GM21447 (cell line): ENCODE measurements around the gene GHRHR.
A peak's percentile ranks its signal among the peaks of the same experiment; 100 is the strongest.

Experiments used
- ATAC-seq: cut with Tn5 transposase; IDR thresholded peaks from one replicate; pipeline ENCODE4 v1.9.1; 2021; ENCODE audit not compliant: unreplicated experiment

Gene GHRHR

DNA sequence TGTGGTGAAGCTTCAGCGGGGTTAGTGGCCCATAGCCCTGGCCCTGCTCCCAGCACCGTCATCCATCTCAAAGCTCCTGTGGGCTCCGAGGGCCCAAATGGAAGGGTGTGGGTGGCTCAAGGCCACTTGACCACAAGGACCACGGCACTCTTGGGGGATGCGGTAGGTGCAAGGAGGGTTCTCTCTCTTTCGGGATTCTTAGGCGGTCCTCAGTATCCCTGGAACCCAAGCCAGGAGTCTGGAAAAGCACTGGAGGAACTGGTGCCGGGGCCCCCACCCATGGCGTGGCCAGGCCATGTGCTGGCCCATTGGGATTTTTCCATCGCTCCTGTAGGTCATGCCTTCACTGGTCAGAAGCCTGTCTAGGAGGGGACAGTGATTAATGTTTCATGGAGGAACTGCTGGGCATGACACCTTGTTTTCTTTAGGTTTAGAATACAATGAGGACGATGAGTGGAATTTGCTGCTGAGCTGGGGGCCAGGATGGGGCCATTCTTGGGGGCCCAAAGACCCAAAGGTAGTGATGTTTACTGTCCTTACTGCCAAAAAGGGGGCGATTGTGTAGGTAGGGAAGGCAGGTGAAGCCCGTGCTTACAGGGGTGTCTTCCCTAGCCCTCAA lies 35.4 kb upstream of the GHRHR start:
- ATAC-seq, result no peak

DNA sequence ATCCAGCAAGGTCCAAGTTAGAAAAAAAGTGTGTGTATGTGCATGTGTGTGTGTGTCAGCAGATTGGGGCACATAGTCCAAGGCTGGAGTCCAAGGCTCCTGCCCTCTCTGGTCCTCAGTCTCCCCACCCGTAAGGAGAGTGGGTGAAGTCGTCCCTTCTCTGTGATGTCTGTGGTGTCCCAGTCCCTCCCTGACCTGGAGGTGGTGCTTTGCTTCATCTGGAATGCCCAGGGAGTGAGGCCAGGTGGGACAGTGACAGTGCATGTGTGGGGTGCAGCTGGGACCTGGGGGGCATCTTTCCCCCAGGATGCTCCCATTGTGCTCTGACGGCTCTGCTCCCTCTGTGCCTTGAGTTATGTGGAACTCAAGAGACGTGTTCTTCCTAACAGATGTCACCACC lies 34.1 kb upstream of the GHRHR start:
- ATAC-seq, result no peak

DNA sequence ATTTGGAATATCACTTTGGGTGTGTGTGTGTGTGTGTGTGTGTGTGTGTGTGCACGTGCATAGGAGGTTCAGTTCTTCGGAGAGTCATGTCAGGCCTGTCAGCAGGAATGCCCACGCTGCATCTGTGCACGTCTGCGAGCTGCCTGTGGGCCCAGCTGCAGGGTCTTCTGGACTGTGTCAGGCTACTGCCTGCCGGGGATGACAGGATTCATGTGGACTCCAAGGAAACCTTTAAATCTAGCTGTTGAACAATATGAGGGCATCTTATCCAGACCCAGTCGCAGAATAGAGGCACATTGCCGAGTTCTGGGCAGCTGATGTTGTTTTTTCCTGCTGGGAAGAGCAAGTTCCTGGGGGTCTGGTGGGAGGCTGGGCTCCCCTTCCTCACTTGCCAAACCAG lies 33.1 kb upstream of the GHRHR start:
- ATAC-seq, result no peak

DNA sequence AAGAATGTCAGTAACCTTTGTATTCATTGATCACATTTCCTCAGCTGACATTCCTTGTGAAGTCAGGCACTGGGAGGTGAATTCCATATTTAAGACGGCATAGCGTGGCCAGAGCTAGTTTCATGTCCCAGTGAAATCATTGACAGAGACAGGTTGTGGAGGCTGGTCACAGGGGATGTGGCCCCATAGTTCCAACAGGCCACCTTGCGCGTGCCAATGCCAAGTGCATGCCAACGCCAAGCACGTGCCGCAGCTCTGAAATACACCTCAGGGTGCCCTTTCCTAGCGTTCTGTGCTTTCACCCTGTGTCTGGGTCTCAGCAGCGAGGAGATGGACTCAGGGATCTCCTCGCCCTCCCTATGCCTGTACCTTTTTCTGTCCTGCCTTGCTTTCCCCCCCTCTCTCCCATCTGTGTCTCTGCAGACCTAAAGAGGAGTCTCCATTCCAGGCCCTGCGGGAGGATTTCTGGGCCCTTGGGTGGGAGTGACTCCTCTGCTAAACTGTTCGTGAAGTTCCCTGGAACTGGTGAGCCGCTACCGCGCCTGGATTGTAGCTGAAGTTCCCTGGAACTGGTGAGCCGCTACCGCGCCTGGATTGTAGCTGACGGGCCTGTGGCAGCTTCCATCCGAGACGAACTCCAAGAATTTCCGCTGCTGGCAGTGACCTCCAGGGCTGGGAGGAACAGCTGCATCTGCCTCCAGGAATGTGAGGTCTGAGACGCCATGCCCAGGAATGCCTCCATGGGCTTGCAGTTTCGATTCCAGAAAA lies 32.4 kb upstream of the GHRHR start:
- ATAC-seq, result no peak

DNA sequence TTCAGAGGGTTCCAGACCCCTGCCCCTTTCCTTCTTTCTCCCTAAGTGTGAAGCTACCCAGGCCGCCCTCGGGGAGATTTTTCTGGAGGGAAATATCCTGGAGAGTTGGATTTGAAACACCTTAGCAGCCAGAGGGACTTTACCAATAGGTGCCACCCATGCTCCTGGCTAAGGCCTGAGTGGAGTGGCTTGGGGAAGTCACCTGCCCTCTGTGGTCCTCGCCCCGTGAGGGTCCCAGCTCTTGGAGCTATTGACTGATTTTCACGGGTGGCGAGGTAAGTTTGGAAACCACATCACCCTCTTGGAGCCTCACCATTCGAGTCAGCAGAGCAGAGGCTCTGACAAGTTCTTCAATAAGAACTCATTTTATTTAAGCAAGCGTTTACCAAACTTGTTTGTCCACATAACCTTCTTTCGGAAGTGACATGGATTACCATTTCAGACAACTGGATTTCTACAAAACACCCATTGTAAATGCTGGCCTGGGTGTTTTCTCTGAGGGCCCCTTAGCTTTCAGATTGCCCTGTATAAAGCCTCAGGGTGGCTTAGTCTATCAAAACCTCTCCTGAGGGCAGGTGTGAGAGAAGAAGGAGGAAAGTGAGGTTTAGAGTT lies 31.7 kb upstream of the GHRHR start:
- no peak for ATAC-seq

DNA sequence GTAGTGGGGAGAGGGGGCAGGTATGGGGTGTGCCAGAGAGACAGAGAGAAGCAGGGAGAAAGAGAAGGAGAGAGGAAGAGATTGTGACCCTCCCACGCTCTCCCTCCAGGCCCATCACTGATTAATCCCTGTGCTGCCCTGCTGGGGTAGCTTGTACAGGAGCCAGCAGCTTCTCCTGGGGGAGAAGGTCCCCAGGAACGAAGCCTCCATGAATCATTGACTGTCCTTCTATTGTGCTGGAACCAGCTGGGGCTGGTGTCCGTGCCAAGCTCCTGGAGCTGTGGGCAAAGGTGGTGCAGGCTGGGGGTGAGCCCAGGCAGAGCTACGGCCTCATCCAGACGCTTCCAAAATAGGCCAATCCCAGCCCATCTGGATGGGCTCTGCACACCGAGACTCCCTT lies 31.2 kb upstream of the GHRHR start:
- no peak for ATAC-seq

DNA sequence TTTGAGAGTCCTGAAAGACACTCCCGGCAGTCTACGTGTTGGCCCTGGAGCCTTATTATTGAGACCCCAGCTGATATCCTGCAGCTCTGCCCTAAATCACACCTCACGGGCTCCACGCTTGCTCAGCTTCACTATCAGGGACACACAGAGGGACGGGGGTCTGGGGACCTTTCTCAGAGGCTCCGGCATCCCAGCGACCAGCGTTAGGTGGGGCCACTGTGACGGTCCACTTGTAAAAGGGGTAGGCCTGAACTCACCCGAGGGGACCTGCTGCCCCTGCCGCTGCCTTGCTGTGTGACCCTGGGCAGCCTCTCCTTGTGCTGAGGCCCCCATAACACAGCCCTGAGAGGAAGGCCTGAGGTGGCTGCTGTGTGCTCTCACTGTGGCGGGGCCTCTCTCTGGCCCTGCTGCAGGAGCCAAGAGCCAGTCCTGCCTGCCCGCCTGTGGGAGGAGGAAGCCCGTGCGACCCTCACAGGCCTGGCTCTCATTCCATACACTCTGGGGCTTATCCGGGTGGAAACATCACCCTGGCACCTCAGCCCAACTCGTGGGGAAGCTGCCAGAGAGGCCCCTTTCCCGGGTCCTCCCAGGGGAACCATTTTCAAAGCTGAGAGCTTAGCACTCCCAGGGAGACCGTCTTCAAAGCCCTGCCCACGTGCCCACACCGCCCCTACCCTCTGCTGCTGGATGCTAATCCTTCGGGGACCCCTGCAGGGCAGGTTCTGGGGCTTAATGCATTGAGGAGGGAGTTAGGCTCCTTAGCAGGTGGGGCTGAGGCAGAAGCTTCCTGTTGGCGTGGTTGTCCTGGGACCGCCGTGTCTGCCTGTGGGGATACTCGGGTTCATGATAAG lies 30.4 kb upstream of the GHRHR start:
- no peak for ATAC-seq

DNA sequence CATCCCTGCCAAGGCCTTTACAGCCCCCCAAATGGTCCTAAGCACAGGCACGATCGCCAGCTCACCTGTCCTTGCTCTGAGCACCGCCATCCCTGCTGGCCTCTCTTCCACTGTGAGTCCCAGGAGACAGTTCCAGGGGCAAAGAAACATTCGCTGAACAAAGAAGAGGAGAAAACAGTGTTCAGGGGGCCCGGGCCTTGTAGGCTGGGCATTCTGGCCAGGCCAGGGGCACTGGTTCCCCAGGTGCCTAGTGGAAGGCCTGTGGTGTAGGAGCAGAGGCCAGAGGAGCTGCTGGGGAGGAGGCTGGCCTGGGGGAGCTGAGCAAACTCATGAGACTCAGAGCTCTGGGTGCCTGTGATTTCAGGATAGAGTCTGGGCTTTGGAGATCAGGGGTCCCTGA lies 29.5 kb upstream of the GHRHR start:
- ATAC-seq, result no peak

DNA sequence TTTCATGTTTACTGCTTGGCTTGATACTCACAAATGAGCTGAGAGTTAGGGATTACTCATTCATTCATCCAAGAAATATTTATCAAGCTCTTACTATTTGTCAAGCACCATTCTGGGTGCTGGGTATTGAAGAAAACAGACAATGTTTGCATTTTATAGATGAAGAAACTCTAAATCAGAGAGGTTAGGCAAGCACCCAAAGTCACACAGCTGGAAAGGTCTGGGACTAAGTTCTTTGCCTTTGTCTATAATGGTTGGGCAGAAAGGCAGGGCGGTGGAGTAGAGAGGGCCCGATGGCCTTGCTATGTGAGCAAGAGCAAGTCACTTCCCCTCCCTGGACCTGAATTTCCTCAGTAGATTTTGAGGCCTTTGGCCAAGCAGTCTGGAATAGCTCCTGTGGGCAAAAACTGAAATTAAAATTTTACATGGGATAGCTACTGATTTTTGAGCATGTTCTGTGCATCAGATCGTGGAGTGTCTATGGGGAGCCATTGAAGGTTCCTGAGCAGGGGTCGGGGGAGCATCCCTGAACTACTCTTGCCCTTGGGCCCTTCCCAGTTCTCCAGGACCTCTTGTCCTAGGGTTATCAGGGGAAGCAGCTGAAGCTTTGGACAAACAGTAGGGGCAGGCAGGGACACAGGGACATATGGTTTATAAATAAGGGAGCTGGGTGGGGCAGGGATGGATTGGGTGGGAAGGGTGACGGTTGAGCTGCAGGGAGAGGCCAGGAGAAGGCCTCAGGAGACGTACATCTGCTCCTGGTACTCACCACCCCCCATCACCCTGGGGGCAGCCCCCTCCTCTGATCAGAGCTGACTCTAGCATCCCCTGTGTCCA lies 28.8 kb upstream of the GHRHR start:
- no peak for ATAC-seq

DNA sequence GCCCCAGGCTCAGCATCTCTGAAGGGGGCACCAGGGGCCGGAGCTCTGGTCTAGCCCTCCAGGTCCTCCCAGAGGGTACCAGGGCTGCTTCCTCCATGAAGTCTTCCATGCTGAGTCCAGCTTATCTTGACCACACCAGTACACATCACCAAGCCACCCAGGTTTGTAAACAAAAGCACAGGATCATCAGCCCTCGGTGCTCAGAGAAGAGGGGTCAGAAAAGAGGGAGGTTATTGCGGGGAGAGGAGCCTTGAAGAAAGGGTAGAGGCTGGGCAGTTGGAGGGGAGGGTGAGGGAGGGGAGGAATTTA lies 28.2 kb upstream of the GHRHR start:
- no peak for ATAC-seq

DNA sequence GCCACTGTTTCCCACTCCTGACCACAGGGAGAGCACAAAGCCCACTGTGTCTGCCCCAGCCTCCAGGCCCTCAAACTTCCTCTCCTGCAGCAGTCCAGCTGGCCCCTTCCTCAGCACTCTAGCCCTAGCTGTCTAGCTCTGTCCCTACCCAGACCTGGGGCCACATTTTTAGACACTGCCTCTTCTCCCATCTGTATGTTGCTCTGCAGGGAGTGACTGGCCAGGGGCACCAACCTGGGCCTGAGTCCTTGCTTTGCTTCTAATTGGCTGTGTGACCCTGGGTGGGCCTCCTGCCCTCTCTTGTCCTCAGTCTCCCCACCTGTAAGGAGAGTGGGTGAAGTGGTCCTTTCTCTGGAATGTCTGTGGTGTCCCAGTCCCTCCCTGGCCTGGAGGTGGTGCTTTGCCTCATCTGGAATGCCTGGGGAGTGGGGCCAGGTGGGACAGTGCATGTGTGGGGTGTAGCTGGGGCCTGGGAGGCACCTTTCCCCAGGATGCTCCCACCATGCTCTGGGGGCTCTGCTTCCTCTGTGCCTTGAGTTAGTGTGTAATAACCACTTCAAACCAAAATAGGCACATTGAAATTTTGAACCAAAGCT lies 27.0 kb upstream of the GHRHR start:
- ATAC-seq, result no peak

DNA sequence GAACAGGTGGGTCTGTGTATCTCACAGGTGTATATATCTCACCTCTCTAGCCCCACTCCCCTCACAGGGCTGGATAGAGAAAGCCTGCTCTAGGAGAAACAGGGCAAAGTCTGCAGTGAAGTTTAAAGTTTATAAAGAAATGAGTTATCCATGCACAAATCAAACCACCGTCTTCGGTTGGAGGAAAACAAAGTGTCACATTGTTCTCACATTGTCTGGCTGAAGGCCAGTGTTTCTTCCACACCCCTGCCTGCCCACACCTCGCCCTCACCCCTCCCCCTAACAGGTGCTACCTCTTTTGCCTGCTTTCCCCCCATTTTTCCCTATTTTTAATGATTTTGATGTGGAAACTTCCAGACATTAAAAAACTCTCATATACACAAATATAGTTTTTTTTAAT lies 26.3 kb upstream of the GHRHR start:
- ATAC-seq, result no peak

DNA sequence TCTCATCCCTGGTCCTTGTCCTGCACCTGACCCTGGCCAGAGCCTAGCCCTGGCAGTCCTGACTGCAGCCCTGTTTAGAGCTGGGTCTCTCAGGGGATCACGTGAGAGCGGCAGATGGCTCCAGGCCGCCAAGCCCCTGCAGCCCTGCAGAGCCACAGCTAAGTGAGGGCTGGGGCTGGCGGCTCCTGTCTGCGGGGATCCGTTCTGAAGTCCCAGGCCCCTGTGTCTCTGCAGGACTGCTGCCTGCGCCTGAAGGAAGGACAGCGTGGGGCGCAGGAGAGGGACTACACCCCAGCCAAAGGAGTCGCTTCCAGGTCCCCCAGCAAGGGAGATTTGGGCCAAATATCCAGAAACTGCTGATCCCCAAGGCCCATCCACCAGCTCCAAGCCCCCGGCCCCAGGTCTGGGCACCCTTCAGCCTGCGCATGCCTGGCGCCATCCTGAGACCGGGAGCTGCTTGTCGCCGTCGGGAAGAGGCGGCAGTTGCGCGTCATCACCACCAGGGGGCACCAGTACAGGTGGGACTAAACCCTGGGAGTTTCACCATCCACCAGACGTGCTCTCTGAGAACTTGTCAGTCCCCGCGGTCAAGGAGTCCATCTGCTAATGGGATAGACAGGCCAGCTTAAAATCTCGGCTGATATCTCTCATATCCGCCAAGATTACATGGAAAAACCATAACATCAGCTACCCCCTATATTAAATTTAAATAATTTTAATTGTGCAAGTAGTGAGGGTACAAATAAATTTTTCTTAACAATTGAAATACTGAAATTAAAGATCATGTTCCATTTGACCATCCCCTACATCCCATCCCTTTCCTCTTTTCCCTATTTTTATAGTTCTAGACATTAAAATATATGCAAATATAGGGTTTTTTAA lies 25.1 kb upstream of the GHRHR start:
- ATAC-seq, result peak; percentile 90

DNA sequence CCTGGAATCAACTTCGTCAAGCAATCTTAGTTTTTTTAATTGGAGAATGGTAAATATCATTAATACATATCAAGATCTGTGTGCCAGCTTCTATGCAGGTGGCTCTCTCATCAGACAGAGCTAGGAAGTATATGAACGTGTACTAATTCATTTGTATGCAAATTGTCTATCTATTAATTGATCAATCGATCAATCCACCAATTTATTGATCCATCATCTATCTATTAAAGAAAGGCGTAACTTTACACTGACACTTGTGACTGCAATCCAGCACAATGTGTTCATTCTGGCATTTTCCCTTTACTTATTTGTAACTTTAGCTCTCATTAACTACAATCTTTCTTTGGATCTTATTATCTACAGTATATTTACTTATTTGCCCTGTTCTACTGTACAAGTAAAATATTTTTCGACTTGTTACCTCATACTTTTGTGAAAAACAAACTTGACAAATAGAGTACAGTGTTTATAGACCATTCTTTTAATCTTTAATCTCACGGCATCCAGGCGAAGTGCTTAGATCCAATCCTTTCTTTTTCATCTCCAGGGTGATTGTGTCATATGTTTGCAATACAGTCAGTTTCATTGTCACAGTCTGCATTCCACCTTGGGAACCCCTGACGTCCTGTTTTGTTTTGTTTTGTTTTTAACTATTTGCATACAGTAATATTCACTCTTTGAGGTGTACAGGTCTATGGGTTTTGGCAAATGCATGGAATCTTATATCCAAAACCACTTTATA lies 22.0 kb upstream of the GHRHR start:
- ATAC-seq, result no peak

DNA sequence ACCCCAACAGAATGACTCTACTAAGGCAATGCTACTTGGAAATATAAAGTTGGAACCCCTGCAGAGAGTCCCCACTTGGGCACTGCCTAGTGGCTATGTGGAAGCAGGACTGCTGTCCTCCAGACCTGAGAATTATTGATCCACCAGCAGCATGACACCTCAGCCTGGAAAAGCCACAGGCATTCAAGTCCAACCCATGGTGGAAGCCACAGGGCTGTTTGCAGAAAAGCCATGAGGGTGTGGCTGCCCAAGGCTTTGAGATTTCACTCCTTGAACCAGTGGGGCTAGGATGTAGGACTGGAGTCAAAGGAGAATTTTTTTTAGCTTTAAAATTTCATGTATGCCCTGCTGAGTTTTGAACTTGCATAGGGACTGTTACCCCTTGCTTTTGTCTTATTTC lies 13.6 kb upstream of the GHRHR start:
- no peak for ATAC-seq

DNA sequence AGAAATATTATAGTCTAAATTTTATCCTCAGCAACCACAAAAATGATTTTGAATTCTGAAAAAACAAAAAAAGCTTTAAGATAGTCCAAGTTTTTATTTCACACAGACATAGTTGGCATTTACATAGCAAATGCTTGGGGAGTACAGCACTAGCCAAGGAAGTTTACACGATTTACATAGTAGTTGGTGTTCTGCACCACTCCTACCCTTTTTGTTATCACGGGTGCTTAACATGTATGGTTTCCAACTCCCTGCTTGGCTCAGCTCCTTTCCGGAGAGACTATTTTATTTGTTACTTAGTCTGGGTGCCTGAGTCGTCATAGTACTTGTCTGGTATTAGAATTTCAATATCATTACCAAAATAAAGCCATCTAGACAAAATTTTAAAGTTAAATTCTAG lies 8.8 kb upstream of the GHRHR start:
- ATAC-seq, result no peak

DNA sequence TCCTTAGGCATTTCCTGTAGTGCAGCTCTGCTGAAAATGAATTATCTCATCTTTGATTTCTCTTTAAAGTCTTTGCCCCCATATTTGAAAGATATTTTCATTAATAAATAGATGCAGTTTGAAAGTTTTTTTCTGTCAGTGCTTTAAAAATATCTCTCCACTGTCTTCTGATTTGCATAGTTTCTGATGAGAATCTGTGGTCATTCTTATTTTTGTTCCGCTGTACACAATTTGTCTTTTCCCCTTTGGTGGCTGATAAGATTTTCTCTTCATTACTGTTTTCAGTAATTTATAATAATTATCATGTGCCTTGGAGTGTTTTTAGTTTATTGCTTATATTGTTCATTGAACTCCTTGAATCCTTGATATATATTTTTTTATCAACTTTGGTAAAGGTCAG lies 7.0 kb upstream of the GHRHR start:
- ATAC-seq, result no peak

DNA sequence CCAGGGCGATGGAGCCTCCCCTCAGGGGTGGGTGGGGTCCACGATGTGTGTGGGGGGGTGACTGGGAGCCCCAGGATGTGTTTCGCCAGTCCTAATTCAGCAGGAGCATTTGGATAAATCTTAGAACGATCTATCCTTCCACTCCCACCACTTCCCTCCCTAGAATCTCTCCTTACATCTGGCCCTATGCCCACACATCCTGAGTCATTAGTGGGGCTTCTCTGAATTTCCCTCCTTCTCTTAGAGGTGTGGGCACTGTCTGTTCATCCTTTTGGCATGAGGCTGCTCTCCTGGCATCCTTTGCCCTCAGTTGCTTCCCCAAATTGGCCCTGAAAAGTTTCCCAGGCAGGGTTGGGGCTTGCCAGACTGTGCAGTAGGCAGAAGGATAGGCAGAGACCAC lies 1.6 kb downstream of the GHRHR start:
- no peak for ATAC-seq

DNA sequence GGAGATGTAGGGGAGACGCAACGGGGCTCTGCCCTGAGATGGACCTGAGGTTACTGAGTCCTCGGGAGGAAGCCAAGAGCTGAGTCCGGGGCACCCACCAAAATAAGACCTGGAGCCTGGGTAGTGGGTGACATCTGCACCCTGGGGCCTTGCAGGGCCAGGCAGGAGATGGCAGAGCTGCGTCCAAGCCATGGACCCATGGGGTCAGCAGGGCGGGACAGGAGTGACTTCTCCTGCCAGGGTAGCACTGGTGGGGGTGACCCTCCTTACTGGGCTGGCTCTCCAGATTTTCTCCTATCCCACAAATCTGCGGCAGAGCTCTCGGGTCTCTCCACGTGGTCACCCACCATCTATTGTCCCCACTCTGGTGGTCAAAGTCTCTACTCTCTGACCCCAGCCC lies 2.1 kb downstream of the GHRHR start:
- ATAC-seq, result no peak
